SU-DHL-6 (cell line): ENCODE measurements around the gene ABCC3.

Source experiments
- EZH2phosphoT487 ChIP-seq: fragments of 200-600 bp; sonication (generic), shearing (Covaris generic); conservative IDR thresholded peaks from 2 replicates; pipeline ENCODE4 v1.6.1; 2018; ENCODE audit warnings: mild to moderate bottlenecking, antibody characterized with exemption, low read length, moderate library complexity, mixed read lengths
- TF ChIP-seq, protein P1 (sequence below): fragments of 200-600 bp; sonication (generic); IDR thresholded peaks from one replicate; pipeline ENCODE4 v1.5.1; 2017; ENCODE audit warnings: antibody characterized with exemption, mild to moderate bottlenecking, low read length, moderate library complexity; ENCODE audit not compliant: insufficient read depth, poor library complexity, severe bottlenecking

DNA sequence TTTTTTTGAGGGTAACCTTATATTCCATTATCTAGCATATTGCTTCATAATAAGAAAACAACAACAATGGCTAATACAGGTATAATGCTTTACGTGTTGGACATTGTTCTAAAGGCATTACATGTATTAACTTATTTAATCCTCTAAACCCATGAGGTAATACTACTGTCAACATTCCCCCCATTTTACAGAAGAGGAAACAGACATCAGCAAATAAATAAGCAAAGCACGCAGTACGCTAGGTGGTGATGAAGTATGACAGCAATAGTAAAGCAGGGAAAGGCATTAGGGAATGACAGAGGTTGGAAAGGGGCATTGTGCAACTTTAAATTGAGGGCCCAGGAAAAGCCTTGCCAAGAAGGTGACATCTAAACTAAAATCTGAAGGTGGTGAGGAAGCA, 68.5 kb downstream of the ABCC3 start:
- TF ChIP-seq, protein P1, sequence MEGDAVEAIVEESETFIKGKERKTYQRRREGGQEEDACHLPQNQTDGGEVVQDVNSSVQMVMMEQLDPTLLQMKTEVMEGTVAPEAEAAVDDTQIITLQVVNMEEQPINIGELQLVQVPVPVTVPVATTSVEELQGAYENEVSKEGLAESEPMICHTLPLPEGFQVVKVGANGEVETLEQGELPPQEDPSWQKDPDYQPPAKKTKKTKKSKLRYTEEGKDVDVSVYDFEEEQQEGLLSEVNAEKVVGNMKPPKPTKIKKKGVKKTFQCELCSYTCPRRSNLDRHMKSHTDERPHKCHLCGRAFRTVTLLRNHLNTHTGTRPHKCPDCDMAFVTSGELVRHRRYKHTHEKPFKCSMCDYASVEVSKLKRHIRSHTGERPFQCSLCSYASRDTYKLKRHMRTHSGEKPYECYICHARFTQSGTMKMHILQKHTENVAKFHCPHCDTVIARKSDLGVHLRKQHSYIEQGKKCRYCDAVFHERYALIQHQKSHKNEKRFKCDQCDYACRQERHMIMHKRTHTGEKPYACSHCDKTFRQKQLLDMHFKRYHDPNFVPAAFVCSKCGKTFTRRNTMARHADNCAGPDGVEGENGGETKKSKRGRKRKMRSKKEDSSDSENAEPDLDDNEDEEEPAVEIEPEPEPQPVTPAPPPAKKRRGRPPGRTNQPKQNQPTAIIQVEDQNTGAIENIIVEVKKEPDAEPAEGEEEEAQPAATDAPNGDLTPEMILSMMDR = no peak
- TF ChIP-seq EZH2phosphoT487 = no peak
